Measurements from ENCODE around the gene ICAM1.
"Not testable (repeated sequence)": the region's sequence is repeated elsewhere in the genome, so short reads cannot be mapped to it uniquely, and the experiment has no call there.

The ICAM1 gene

GRCh38 chr19:10279737-10280442 lies 9.0 kb downstream of the ICAM1 start:
- no peak for DNase-seq

GRCh38 chr19:10282043-10282442 lies 11.1 kb downstream of the ICAM1 start:
- DNase-seq, result not testable (repeated sequence)

GRCh38 chr19:10283301-10284064 lies 12.6 kb downstream of the ICAM1 start:
- DNase-seq, result no peak

- DNase-seq, result no peak
Observed at GRCh38 chr19:10284065-10284959, 13.4 kb downstream of the ICAM1 start.

- no peak for DNase-seq
Observed at GRCh38 chr19:10284960-10285278, 14.0 kb downstream of the ICAM1 start.

- no peak for DNase-seq
Observed at GRCh38 chr19:10285393-10285792, 14.5 kb downstream of the ICAM1 start.

- DNase-seq, result peak in 1 of 5 donors; percentile 44
Observed at GRCh38 chr19:10286803-10287737, 16.1 kb downstream of the ICAM1 start, which contains the start of gene ICAM4. Gene ICAM4 (plus strand): TSS chr19:10286955. CDS start chr19:10287013, 58 bp downstream.

- DNase-seq, result peak in 1 of 5 donors; percentile 60
Observed at GRCh38 chr19:10288662-10289166, 17.8 kb downstream of the ICAM1 start.

- peak in 4 of 5 donors; percentile 47 to 77 (median 51) for DNase-seq
Observed at GRCh38 chr19:10289167-10289835, 18.4 kb downstream of the ICAM1 start.

- DNase-seq, result peak in 1 of 5 donors; percentile 19
Observed at GRCh38 chr19:10289836-10290356, 19.0 kb downstream of the ICAM1 start, which contains the start of gene ICAM5. Gene ICAM5 (plus strand): TSS chr19:10289952. CDS start chr19:10290044, 92 bp downstream.

GRCh38 chr19:10290357-10290875 lies 19.5 kb downstream of the ICAM1 start:
- no peak for DNase-seq

GRCh38 chr19:10290876-10291553 lies 20.1 kb downstream of the ICAM1 start:
- DNase-seq, result peak in 3 of 5 donors; percentile 32 to 57 (median 35)

- DNase-seq, result no peak
Observed at GRCh38 chr19:10291554-10292205, 20.8 kb downstream of the ICAM1 start.

GRCh38 chr19:10292206-10292788 lies 21.4 kb downstream of the ICAM1 start:
- DNase-seq, result peak; percentile 41 to 71 (median 60)

GRCh38 chr19:10292789-10293636 lies 22.1 kb downstream of the ICAM1 start:
- DNase-seq, result no peak

- DNase-seq, result no peak
Observed at GRCh38 chr19:10293637-10294367, 22.9 kb downstream of the ICAM1 start.

- DNase-seq, result no peak
Observed at GRCh38 chr19:10294368-10294697, 23.4 kb downstream of the ICAM1 start.
